HG02885 (cell line): ENCODE measurements around the gene AP5M1.
"Not testable (repeated sequence)": the region's sequence is repeated elsewhere in the genome, so short reads cannot be mapped to it uniquely, and the experiment has no call there.

Source experiments
- ATAC-seq: cut with Tn5 transposase; IDR thresholded peaks from one replicate; pipeline ENCODE4 v1.9.1; 2021; ENCODE audit warnings: mild to moderate bottlenecking; ENCODE audit not compliant: unreplicated experiment, poor library complexity

AP5M1 gene, protein sequence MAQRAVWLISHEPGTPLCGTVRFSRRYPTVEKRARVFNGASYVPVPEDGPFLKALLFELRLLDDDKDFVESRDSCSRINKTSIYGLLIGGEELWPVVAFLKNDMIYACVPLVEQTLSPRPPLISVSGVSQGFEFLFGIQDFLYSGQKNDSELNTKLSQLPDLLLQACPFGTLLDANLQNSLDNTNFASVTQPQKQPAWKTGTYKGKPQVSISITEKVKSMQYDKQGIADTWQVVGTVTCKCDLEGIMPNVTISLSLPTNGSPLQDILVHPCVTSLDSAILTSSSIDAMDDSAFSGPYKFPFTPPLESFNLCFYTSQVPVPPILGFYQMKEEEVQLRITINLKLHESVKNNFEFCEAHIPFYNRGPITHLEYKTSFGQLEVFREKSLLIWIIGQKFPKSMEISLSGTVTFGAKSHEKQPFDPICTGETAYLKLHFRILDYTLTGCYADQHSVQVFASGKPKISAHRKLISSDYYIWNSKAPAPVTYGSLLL

DNA sequence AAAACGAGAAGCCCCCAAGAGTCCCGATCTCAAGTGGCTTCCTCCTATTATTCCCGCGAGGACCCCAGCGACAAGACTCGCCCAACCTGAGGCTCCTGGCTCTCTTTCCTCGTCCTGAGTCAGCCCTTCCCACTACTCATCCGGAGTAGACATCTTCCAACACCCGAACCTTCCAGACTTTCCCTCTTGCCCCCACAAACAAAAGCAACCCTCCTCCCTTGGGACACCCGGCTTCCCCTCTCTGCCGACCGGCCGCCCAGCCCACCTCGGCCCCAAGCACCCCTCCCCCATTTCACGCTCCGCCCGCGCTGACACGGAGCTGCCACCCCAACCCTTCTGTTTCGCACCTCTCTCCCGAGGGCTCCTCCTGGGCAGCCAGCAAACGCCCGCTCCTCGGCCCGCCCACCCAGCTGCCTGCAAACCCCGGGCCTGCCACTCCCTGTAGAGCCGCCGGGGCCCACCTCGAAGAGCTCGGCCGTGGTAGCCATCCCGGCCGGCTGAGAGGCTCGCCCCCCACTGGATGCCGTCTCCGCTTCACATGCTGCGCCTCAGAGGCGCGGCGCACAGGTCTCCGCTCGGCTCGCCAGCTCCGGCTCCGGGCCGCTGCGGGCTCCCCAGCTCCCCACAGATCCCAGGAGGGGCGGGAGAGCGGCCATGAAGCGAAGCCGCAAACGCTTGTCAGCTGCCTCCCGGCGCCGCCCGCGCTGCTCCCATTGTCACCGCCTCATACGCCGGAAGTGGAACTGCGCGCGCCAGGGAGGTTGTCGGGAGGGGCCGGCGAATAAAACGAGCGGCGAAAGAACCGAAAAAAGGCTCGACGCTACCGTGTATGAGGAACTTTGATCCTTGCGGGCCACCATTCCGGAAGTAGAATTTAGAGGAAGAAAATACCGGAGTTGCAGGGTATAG, at the start of gene AP5M1, which contains the start of gene EXOC5:
TSS of gene AP5M1 (plus strand) at position 811 of the 909 bp plus-strand sequence. CDS start 344 bp downstream, outside the sequence.
TSS of gene EXOC5 (minus strand) at position 745 of the 909 bp plus-strand sequence. CDS start at position 488, 257 bp downstream.
- ATAC-seq: peak; percentile 91

DNA sequence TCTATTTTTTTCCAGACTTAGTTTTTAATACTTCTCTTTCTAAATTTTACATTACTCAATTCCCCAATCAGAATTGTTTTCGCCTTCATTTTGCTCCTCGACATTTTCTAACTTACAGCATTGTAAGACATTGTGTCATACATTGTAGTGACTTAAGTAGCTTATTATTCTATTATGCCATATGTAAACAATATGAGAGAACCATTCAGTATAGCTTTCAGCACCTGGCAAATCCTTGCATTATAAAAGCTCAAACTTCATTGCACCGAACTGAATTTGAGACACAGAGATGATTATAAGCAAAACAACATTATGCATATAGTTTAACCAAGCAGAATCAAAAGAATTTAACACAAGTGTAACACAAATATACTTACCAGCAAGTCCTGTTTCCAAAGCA, 46.8 kb upstream of the AP5M1 start:
- no peak for ATAC-seq

DNA sequence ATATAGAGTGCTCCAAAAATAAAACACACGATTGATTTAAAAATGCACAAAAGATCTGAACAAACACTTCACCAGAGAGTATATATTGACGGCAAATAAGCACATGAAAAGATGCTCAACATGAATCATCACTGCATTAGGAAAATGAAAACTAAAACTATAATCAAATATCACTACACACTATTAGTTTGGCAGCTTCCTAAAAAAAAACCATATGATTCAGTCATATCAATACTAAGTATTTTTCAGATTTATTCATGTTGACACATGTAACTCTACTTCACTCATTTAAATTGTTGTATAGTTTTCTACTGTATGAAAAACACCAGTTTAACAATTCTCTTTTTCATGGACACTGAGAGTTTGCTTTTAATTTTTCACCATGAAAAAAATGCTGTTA, 41.7 kb upstream of the AP5M1 start:
- no peak for ATAC-seq

DNA sequence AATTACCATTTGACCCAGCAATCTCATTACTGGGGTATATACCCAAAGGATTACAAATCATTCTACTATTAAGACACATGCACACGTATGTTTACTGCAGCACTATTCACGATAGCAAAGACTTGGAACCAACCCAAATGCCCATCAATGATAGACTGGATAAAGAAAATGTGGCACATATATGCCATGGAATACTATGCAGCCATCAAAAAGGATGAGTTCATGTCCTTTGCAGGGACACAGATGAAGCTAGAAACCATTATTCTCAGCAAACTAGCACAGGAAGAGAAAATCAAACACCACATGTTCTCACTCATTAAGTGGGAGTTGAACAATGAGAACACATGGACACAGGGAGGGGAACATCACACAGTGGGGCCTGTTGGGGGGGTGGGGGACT, 40.5 kb upstream of the AP5M1 start:
- not testable (repeated sequence) for ATAC-seq

DNA sequence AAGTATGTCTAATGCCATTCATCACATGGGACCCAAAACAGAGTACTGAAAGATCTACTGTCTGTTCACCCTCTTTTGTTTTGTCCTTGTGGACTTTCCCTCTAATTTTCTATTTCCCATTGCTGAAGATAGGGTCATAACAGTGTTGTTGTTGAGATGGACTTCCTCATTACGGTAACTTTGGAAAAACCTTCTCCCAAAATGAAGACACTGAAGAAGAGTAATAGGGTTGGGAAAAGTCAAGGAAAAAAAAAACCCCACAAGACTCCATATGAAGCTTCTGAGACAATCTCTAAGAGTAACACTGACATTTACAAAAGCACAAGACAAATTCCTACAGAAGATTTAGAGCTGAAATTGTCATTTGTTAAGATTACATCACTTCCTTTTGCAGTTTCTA, 36.8 kb upstream of the AP5M1 start:
- ATAC-seq: no peak

DNA sequence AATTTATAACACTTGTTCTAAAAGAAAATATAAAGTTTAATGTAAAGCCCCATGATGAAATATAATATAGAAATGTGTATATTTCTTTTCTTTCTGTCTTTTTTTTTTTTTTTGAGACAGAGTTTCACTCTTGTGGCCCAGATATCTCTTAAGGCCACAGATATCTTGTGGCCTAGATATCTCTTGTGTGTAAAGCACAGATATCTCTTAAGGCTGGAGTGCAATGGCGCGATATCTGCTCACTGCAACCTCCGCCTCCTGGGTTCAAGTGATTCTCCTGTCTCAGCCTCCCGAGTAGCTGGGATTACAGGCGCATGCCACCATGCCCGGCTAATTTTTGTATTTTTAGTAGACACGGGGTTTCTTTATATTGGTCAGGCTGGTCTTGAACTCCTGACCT, 28.7 kb upstream of the AP5M1 start:
- ATAC-seq: not testable (repeated sequence)

DNA sequence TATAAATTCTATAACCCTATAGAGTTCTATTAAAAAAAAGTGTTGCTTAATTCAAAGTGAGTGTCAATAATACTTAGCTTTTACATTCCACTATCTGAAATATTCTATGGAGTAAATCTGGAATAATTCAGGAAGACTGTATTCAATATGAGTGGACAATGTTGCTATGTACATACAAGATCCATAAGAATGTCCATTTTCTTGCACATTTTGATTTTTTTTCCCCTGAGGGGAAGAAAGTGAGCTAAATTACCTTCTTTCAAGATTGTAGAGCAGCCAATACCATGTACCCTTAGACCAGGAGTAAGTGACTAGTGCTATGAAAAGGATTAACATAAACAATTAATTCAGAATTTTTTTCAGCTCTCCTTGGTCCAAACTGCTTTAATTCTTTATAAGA, 25.5 kb upstream of the AP5M1 start:
- ATAC-seq: no peak

DNA sequence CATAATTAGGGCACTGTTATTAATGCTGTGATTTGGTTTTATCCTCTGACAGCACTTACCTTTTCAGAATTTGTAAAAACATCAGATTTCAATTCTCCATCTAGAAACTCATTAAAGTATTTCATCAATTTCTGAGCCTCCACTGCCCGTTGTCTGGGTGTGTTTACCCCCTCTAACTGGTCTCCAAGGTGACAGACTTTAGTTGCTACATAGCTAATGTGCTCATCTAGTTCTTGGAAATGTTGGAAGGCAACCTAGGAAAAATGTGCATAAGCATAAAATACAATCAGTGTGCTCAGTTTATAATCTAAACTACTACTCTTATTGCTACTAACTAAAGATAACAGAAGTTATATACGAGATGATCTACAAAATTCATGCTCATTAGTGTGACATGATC, 24.7 kb upstream of the AP5M1 start:
- no peak for ATAC-seq

DNA sequence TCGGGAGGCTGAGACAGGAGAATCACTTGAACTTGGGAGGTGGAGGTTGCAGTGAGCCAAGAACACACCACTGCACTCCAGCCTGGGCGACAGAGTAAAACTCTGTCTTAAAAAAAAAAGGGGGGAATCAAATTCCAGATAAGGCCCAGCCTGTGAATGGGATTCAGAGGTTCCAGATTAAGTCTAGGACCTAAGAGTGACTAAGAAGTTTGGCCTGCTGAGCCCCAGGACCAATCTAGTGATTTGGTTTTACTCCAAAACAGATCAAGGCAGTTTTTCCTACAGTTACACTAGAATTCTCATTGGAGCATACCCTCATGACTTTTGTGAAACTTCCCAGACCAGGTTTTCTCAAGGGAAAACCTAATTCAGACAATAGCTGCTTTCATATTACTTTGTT, 22.8 kb upstream of the AP5M1 start:
- no peak for ATAC-seq

DNA sequence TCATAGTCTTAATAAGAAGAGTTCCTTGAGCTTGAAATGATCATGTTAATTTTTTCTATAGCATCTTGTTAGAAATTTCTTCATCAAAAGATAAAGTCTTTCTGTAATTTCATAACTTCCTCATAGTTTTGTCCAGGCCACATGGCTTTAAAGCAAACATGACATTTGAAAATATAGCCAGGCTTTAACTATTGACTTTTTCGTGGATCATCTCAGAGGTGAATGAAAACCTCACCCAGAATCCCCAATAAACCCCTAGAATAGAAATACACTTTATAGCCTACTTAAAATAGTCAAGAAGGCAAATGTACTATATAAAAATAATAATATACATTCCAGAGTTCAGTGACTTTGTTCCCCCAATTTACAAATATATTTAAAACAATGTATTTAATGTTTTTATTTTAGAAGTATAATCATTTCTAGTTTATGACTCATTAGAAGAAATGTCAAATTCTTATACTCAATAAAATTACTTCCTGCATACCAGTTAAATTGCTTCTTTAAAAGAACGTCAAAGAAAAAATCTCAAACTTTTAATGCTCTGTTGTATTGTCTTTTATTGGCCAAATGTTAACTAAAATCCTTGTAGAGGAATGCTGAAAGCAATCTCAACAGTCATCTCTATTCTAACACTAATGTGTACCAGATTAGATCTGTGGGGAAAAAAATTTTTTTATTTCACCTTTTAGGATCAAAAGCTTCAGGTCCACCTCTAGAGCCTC, 21.7 kb upstream of the AP5M1 start:
- ATAC-seq: no peak

DNA sequence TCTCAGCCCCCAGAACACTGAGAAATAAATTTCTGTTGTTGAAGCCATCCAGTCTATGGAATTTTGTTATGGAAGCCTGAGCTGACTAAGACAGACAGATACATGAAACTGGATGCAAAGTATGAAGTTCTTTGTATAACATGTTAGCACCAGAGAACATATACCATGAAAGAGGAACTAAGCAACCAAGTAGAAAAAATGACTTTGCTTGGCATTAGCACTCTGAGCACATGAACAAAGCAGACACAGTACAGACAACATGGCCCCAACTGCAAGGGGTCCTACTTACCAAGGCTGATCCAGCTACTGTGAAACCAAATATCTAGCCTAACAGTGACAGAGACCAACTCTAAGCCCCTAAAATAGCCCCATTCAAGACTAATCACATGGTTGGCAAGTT, 13.9 kb upstream of the AP5M1 start:
- ATAC-seq: peak; percentile 82

DNA sequence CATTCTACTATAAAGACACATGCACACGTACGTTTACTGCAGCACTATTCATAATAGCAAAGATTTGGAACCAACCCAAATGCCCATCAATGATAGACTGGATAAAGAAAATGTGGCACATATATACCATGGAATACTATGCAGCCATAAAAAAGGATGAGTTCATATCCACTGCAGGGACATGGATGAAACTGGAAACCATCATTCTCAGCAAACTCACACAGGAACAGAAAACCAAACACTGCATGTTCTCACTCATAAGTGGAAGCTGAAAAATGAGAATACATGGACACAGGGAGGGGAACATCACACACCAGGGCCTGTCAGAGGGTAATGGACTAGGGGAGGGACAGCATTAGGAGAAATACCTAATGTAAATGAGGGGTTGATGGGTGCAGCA, 10.6 kb upstream of the AP5M1 start:
- not testable (repeated sequence) for ATAC-seq

DNA sequence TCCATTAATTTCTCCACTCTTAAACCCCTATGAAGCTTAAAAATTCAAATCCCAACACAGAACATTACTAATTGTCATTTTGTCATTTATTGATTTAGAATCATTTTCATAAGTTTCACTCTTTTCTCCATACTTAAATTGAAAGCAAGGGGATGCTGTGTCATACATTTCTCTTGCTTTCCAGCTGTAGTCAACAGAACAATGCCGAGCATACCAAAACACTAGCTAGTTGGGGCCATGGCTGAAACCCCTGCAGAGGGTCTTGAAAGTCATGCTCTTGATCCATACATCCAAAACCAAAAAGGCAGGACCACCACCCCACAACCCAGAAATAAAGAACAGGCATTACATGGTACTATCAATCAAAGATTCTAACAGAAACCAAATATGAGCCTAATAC, 9.1 kb upstream of the AP5M1 start:
- no peak for ATAC-seq

DNA sequence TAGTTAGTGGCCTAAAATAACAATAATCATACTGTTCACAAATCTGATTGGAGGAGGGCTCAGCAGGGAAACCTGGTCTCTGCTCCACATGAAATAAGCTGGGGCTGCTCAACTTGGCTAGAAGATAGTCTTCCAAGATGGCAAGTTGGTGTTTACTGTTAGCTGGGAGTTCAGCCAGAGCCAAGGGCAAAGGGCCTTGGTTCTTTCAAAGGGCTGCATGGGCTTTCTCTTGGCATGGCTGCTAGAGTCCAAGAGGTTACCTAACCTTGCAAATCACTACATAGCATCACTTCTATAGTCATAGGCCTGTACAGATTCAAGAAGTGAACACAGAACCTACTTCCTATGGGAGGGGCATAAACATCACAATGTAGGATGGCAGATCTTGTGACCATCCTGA, 7.2 kb upstream of the AP5M1 start:
- ATAC-seq: no peak

DNA sequence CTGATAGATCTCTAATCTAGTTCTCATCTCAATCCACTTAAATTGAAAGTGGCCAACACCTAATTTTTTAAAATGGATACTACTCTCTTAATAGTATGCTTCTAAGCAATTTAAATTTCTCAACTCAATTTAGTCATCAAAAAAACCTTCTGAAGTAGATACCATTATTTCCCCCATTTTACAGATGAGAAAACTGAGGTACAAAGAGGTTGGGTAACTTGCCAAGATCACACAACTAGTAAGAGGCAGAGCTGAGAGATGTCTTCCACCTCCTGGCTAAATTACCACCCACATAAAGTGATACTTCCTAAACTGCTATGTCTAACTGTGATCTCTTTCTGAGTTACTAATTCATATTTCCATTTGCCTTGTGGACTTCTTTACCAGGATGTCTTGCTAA, 6.7 kb upstream of the AP5M1 start:
- no peak for ATAC-seq

DNA sequence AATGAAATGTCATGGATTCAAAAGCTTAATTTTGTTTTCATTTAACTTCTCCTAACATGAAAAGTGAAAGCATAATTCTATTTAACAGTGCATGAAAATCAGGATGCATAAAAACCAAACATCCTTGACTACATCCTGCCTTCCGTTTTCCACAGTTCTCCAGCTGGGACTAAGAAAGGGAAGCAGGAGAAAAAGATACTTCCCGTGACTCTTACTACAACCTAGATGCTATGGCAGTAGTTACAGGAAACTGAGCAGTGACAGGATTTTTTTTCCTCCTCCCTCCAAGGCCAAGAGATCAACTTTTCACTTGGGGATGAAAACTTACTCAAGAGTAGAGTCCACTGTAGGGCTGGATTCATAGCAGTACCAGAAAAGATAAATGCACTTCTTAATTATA, 2.7 kb upstream of the AP5M1 start:
- no peak for ATAC-seq

DNA sequence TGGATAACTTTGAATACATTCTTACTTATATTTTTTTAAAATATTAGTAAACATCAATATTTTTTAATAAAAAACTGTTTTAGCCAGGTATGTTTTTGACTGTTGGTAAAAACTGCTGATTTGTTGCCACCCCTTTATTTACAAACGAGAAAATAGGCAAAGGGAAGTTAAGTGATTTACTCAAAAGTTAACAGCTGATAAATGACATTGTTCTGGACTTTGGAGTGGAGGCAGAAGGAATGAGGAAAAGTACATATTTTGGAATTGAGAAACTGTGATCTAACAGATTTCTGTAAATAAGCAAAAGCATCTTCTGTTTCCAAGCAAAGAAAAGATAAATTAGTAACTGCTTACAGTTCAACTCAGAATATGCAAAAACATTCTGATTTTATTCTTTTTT, 4.5 kb downstream of the AP5M1 start:
- ATAC-seq: no peak

DNA sequence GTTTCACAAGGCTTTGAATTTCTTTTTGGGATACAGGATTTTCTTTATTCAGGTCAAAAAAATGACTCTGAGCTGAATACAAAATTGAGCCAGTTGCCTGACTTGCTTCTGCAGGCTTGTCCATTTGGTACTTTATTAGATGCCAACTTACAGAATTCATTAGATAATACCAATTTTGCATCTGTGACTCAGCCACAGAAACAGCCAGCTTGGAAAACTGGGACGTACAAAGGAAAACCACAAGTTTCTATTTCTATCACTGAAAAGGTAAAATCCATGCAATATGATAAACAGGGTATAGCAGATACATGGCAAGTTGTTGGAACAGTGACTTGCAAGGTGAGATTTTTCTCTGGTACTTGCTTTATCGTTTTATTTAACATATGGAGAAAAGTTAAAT, 5.8 kb downstream of the AP5M1 start:
- no peak for ATAC-seq

DNA sequence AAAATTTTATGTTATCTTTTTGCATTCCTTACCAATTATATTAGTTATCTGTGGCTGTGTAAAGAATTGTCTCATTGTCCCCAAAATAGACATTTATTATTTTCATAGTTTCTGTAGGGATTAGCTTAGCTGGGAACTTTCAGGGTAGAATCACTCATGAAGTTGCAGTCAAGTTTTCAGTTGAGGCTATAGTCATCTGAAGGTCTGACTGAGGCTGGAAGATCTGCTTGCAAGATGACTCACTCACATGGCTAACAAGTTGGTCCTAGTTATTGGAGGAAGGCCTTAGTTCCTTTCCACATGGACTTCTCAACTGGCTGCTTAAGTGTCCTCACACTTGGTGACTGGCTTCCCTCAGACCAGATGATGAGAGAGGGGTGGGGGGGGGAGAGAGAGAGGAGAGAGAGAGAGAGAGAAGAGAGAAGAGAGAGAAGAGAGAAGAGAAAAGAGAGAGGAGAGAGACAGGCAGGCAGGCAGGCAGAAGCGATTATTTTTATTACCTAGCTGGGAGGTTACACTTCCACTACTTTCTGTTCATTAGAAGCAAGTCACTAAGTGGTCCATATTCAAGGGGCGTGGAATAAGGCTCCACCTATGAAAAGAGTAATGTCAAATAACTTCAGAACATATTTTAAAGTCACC, 6.4 kb downstream of the AP5M1 start:
- no peak for ATAC-seq

DNA sequence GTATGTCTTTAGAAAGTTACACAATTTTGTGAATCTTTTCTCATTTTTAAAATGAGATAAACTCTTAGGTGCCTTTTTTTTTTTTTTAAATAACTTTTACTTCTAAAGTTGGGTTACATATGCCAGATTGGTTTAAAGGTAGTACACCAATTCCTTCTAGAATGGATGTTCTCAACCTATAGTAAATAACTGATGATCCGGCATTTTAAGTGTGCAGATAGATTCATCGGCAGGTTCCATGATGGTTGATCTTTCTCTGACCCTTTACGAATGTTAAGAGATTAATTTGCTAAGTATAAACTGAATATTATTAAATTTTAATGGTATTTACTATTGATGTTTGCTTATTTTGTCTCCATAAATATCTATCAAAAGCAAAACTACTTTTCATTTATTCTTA, 8.3 kb downstream of the AP5M1 start:
- ATAC-seq: no peak
